Activated CD4-positive, alpha-beta T cell treated with anti-CD3 and anti-CD28 coated beads, Interleukin-2, Interleukin-6, amounts not matched to agents 100 ng/mL and 50 ng/mL, durations not matched to agents 16 hours and 8 hours (primary cell): Measurements from ENCODE around the gene ZBED2.
"Not testable (repeated sequence)": the region's sequence is repeated elsewhere in the genome, so short reads cannot be mapped to it uniquely, and the experiment has no call there.

Source experiments
- DNase-seq: peaks from one replicate; pipeline ENCODE4 v3.0.0-alpha.2; 2020

The ZBED2 gene

DNA sequence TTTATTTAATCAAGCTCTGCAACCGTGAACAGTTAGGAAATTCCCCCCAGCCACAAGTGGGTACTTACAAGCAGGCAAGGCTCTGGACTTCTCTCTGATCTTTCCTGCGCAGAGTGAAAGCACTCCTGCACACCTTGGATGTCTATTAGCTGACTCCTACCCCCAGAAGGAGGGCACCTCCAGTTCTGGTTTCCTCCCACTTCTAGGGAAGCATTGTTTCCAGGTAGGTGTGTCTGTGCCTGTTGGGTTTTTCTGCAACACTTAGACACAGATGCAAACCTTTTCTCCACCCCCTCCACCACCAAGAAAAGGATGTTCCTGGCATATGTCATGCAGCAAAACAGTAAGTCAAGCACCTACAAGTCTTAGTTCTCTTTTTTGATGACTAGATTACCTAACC, at the start of gene ZBED2:
TSS of gene ZBED2 (minus strand) at position 115 of the 400 bp plus-strand sequence. CDS start 1,145 bp downstream, outside the sequence.
- peak; percentile 82 for DNase-seq

DNA sequence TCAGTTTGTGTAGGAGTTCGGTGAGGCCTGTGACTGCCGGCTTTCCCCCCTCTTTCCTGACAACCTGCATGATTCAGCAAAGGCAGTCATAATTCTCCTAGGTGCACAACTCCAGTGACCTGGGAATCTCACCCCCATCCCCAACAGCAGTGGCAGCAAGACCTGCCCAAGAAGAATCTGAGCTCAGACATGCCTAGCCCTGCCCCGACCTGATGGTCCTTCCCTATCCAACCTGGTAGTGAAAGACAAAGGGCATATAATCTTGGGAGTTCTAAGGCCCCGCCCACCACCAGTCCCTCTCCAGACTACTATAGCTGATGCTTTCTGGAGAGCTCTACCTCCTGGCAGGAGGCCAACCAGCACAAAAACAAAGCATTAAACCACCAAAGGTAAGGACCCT, 44.2 kb upstream of the ZBED2 start:
- no peak for DNase-seq

GRCh38 chr3:111636366-111636885, 41.3 kb upstream of the ZBED2 start:
- no peak for DNase-seq

GRCh38 chr3:111635403-111635802, 40.3 kb upstream of the ZBED2 start:
- no peak for DNase-seq

- not testable (repeated sequence) for DNase-seq
These were observed 35.5 kb upstream of the ZBED2 start for GRCh38 chr3:111630638-111631037.

- DNase-seq: not testable (repeated sequence)
These were observed 33.9 kb upstream of the ZBED2 start for GRCh38 chr3:111629018-111629417.

- no peak for DNase-seq
These were observed 31.9 kb upstream of the ZBED2 start for GRCh38 chr3:111627092-111627491.

DNA sequence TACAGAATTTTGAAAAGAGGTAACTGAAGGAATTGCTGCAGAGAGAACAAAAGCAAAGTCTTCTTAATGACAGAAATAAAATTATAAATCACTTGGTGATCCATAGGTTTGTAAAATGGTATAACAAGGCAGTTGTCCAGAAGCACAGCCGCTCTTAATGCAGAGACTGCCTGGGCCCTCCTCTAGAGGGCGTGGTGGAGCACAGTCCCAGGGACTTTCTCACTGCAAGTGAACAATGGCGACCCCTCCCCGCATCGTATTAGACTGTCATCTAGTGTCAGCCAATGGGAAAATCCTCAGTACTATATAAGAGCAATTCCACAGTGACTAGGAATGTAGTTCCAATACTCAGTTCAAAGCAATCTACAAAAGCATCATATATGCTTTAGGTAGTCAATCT, 26.4 kb upstream of the ZBED2 start:
- peak; percentile 41 for DNase-seq

- DNase-seq: no peak
These were observed 24.7 kb upstream of the ZBED2 start for GRCh38 chr3:111619833-111620232.

DNA sequence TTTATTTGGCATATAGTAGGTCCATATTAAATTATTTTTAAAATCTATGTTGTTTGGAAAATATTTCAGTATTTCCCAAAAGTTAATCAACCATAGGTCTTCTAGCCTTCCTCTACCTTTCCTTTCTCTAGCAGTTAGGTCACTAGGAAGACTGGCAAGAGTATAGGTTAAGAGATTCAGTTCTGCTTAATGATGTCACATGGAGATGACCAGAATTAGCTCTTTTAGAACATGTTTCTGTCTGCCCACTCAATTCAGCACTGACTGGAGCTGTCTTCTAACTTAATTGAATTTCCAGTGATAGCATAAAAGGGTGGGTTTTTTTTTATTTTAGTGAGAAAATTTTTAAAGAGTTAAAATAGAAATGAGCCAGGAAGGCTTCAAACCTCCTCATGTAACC, 23.8 kb upstream of the ZBED2 start:
- no peak for DNase-seq

- no peak for DNase-seq
These were observed 22.9 kb upstream of the ZBED2 start for GRCh38 chr3:111617912-111618601.

DNA sequence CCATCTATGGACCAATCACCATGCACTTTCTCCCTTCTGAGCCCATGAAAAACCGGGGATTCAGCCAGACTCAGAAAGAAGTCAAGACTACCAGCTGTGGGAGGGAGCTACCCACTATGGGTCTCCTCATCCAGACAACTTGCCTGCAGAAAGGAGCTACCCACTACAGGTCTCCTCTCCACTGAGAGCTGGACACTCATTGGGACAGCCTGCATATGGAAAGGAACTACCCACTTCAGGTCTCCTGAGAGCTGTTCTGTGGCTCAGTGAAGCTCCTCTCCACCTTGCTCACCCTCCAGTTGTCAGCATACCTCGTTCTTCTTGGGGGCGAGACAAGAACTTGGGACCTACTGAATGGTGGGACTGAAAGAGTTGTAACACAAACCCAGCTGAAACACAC, 22.3 kb upstream of the ZBED2 start:
- no peak for DNase-seq

DNA sequence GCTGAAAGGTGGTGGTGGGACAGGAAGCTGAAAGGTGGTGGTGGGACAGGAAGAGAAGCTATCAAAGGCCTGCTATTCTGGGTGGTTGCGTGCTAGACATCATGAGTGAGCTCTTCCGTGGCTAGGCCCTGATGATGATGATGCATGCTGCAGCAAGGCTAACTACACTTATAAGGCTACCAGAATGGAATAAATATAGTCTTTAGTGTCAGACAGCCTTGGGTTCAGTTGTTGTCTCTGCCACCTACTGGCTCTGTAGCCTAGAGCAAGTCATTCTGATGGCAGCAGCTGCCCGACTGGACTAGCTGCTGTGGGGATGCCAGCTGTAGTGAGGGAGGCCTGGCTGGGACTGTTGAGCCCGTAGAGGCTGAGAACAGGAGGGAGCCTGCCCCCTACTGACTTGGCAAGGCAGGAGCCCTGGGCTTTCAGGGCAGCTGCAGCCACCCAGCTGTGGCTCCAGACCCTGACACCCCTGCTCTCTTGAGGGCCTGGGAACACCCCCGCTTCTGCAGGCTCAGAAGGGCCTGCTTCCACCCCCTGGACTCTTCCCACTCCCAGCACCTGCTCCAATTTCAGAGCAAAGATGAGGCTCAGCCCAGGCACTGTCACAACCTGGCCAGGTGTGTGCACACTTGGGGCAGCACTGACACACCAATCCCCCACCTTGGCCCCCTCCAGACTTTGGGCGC, 21.4 kb upstream of the ZBED2 start:
- peak; percentile 83 for DNase-seq

GRCh38 chr3:111615880-111616279, 20.7 kb upstream of the ZBED2 start:
- no peak for DNase-seq

GRCh38 chr3:111613294-111613693, 18.1 kb upstream of the ZBED2 start:
- DNase-seq: peak; percentile 59

GRCh38 chr3:111610612-111611054, 15.5 kb upstream of the ZBED2 start:
- DNase-seq: peak; percentile 58

DNA sequence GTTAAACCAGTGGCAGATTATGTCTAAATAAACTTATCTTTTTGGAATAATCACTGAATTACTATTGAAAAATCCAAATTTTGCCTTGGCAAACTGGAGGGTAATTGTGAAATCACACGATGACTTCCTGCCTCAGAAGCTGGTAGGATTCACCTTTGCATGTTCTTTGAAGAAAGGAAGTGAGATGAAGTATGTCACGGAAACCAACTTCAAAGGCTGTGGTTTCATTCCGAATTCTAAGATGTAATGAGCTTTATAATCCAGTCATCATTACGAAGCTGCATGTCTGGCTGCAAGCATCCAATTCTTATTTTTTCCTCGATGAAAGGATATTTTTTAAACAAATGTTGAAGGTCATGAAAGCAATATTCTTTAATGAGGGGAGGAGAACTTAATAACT, 15.0 kb upstream of the ZBED2 start:
- DNase-seq: peak; percentile 88

- no peak for DNase-seq
These were observed 14.6 kb upstream of the ZBED2 start for GRCh38 chr3:111609700-111610099.

DNA sequence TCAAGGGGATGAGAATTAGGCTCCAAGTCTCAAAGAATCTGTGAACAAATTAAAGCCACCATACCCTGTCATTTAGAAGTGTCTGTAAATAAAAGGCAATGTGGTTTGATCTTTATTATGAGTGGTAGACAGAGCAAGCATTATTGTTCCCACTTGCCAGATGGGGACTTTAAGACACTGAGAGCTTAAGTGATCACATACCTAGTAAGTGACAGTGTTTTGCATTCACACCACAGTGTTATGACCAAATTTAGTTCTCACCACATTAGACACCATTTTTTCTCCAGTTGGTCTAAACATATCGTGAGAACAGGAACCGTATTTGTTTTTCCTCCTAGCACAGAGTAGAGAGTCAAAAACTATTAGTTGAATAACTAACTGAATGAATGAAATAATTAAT, 13.2 kb upstream of the ZBED2 start:
- peak; percentile 50 for DNase-seq

DNA sequence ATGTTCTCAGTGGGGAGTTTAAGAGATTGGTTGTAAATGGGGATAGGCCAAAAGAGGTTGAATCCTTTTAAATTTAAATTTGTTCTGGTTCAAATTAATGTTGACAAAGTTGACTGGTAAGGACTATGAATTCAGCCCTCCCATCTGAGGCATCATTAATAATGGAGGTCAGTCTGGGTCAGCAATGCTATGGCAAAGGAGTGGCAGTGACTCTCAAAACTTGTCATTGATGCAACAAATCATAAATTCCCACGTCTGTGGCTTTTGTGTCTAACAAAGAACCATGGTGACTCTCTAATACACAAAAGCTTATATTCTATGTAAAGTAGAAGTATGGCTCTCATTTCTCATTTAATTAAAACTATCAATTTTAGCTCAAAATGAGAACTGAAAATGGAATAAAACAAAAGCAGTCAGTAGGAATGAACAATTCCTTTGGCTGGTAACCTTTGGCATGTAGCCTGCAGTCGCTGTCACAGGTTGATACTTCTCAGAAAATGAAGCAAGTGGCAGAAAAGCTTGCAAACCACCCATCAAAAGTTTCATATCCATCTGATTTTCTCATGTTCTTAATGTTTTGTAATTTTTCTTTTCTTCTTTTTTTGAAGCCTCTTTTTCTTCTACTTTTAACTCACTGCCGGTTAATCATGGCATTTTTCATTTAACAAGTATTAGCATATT, 12.2 kb upstream of the ZBED2 start:
- DNase-seq: peak; percentile 46

- no peak for DNase-seq
These were observed 10.3 kb upstream of the ZBED2 start for GRCh38 chr3:111605493-111605892.

- DNase-seq: no peak
These were observed 9.9 kb upstream of the ZBED2 start for GRCh38 chr3:111605018-111605417.

DNA sequence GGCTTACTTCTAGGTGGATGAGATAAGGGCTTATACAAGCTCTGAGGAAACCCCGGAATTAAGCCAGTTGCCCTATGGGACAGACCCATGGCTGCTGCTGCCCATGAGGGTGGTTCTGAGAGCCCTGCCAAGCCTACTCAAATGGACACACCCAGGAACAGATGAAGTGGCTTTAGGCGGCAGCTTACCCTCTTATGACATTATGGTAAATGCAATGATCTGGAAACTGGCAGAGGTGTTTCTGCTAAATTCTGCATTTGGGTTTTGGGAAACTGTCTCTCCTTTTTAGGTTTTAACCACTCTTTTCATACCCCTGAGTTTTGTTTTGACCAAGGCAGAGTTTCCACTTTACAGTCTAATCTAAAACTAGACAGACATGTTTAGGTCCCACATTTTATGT, 9.0 kb upstream of the ZBED2 start:
- peak; percentile 85 for DNase-seq

DNA sequence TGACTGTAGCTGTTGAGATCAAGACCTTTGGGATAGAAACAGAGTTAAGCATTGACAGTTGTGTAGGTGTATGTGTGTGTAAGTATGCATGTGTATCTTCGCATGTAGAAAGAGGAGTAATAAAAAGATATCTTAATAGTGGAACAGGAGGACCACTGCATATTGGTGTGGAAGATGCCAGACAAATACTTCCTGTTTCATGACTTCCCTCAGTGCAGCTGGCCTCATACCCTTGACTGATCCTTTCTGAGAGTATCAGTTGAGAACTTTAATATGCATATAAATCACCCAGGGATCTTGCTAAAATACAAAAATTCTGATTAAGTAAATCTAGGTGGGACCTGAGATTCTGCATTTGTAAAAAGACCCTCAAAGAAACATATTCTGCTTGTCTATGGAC, 8.5 kb upstream of the ZBED2 start:
- no peak for DNase-seq
